Muscle of leg (tissue), 11 donors: ENCODE measurements around the gene PLXNA4. TPM values are rescaled to one million over a fixed set of nuclear protein-coding genes. Genes with fewer than 3 reads are reported as not detected.

Source experiments
- DNase-seq: peaks from one replicate; pipeline ENCODE4 v3.0.0; 2013
- H3K27ac ChIP-seq: one replicate; pipeline ENCODE4 v1.5.1; 2013; ENCODE audit warnings: mild to moderate bottlenecking, low read length, control low read depth
- H3K27me3 ChIP-seq: one replicate; pipeline ENCODE4 v1.6.1; 2013; ENCODE audit warnings: low read length; ENCODE audit not compliant: control insufficient read depth, insufficient read depth
- H3K36me3 ChIP-seq: one replicate; pipeline ENCODE4 v1.6.1; 2013; ENCODE audit warnings: low read length; ENCODE audit not compliant: control insufficient read depth, insufficient read depth
- H3K4me1 ChIP-seq: one replicate; pipeline ENCODE4 v1.6.1; 2013; ENCODE audit warnings: low read length; ENCODE audit not compliant: control insufficient read depth, insufficient read depth
- H3K4me3 ChIP-seq: one replicate; pipeline ENCODE4 v1.5.1; 2013; ENCODE audit warnings: low read length, control low read depth
- H3K9me3 ChIP-seq: replicated peaks from 2 replicates; pipeline ENCODE4 v1.6.1; 2013; ENCODE audit warnings: low read depth, low read length; ENCODE audit not compliant: control insufficient read depth
- WGBS: methylation state at CpG from one replicate; pipeline ENCODE4 v1.1.5; 2013; ENCODE audit warnings: missing lambda C conversion rate; ENCODE audit not compliant: insufficient coverage; 5-methylcytosine and 5-hydroxymethylcytosine counted together
- polyA plus RNA-seq, 8 donors: library from polyadenylated mRNA; unstranded; fragments of 120-200 nt; gene quantifications; one replicate each; pipeline versions ENCODE4 v1.2.1 to v1.2.3, GENCODE V29; 2013; ENCODE audit warnings: inconsistent platforms in 1 of 8, low replicate concordance in 1 of 8; ENCODE audit not compliant: insufficient read length in 8 of 8, insufficient read depth in 1 of 8
- total RNA-seq: library from RNA; stranded (reverse); fragments of 120-200 nt; gene quantifications from one replicate; pipeline ENCODE4 v1.2.4, GENCODE V29; 2013

PLXNA4 gene
- total and polyA plus RNA-seq, 9 donors, result 1.3 to 3.3 (median 2.1) TPM

DNA sequence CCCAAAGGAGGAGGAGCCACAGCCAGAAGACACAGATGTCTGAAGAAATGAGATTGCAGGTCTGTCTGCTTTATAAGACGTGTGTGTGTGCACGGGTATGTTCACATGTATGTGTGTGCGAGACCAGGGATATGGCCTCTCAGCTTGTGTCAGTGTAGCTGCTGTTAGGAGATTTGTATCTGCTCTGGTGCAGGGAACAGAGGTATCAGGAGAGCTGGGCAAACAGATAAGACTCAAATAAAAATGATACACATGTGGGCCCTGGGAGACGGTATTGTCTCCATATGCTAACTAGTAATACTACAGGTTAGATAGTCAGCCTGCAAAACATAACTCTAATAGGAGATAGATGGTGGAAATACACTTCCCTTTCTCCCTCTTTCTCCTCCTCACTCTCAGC lies 161.0 kb downstream of the PLXNA4 start:
- peaks cover 2% of the 10 kb centered on the region for H3K4me1 ChIP-seq
- H3K27me3 ChIP-seq, result peaks cover 14% of the 10 kb centered on the region
- no peak overlapping the region for H3K27ac ChIP-seq
- DNase-seq, result no peak
- no peaks in the 10 kb centered on the region for H3K36me3 ChIP-seq
- H3K9me3 ChIP-seq, result no peaks in the 10 kb centered on the region
- WGBS, result 59% methylated on average over 3 of the region's 4 CpGs
- no peak overlapping the region for H3K4me3 ChIP-seq

DNA sequence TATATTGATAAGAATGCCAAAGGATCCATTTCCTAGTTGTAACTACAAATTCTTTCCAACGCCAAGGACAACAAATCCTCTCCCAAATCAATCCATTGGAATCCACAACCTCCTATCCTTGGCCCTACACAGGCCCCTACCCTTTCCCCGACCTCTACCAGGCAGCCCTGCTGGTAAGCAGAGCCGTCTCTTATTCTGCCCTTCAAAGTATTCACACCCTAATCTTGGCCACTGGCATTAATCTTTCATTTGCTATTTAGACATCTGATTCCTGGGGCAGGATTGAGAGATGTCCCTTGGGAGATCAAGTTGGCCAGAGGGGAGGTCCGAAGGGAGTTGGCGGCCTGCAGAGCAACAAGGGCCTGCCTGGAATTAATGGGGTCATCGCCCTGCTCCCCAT lies 161.4 kb downstream of the PLXNA4 start:
- peaks cover 4% of the 10 kb centered on the region for H3K4me1 ChIP-seq
- peaks cover 16% of the 10 kb centered on the region for H3K27me3 ChIP-seq
- H3K36me3 ChIP-seq, result no peaks in the 10 kb centered on the region
- no peaks in the 10 kb centered on the region for H3K9me3 ChIP-seq
- no peak for DNase-seq
- WGBS, result 82% methylated on average over 6 of the region's 6 CpGs
- no peak overlapping the region for H3K27ac ChIP-seq
- H3K4me3 ChIP-seq, result no peak overlapping the region

DNA sequence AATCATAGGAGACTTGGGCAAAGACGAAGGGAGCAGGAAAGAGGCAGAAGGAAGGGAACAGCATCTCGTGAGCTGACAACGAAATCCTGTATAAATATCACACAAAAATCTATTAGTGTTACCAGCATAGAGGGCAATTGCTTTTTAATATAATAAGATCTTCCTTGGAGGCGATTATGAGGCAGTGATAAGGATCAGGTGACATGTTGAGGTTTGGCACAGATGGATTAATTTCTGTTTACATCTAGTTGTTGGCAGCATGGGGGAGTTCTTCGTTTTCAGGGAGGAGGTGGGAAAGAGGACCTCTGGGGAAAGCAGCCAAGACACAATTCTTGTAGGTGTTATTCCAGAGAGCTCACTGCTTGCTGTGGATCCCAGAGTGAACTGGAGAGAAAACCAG lies 163.8 kb downstream of the PLXNA4 start:
- DNase-seq, result no peak
- Histone ChIP-seq H3K4me1 (peaks cover 4% of the 10 kb centered on the region), H3K27ac (no peak overlapping the region), H3K36me3 (no peaks in the 10 kb centered on the region), H3K27me3 (peaks cover 13% of the 10 kb centered on the region), H3K9me3 (no peaks in the 10 kb centered on the region), H3K4me3 (no peak overlapping the region)
- 51% methylated on average over 2 of the region's 5 CpGs for WGBS

DNA sequence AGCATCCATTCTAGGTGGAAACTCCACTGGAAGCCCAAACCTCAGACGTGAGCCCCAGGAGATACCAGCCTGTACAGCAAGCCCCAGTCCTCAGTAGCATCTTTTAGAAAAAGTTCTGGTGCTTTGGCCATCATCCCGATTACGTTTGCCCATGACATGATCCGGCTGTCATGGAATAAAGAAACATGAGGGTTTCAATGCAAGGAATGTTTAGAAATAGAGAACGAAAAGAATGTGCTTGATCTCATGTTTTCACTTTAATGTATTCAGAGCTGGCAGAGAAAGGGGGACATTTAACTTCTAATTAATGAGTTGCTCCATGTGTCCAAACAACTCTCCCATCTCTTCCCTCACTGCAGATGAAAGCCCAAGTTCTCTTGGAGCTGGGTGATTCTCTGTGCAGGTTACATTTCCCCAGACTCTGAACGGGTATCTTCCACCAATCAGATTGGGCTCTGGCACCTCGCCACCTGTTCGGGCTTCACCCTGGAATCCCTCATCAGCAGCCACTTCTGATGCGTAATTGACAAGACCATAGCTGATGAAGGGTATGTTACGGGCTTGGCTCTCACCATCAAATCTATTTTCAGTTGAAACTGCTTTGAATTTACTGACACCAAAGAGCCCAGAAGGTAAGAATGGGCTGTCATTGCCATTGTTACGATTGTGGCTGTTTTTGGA lies 165.3 kb downstream of the PLXNA4 start:
- DNase-seq, result no peak
- H3K27ac ChIP-seq, result no peak overlapping the region
- H3K9me3 ChIP-seq, result no peaks in the 10 kb centered on the region

DNA sequence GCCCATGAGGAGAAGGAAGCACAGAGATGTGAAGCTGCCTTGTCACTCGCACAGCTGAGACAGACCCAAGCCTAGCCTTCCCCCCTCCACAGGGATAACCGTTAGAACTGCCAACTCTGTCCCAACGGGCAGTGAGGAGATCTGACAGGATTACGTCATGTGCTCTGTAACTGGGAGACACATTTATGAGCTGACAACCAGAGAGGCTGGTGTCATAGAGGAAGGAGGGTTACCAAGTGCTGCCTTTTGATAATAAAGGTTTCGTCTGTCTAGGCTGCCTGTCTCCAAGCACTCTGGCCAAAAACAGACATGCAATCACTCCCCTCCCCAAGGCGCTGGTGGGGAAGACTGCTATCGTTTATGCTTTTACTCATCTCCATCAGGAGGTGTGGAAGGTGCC lies 165.9 kb downstream of the PLXNA4 start:
- Histone ChIP-seq H3K4me3 (no peak overlapping the region), H3K27ac (no peak overlapping the region), H3K9me3 (no peaks in the 10 kb centered on the region), H3K36me3 (no peaks in the 10 kb centered on the region), H3K4me1 (peaks cover 4% of the 10 kb centered on the region), H3K27me3 (peaks cover 13% of the 10 kb centered on the region)
- WGBS, result 7% methylated on average over 3 of the region's 7 CpGs
- DNase-seq, result peak; percentile 11

More for the DNA sequence above, 165.3 kb downstream of the PLXNA4 start:
- Histone ChIP-seq H3K4me3 (no peak overlapping the region), H3K27me3 (peaks cover 13% of the 10 kb centered on the region), H3K4me1 (peaks cover 4% of the 10 kb centered on the region), H3K36me3 (no peaks in the 10 kb centered on the region)
- WGBS, result 79% methylated on average over 9 of the region's 11 CpGs

DNA sequence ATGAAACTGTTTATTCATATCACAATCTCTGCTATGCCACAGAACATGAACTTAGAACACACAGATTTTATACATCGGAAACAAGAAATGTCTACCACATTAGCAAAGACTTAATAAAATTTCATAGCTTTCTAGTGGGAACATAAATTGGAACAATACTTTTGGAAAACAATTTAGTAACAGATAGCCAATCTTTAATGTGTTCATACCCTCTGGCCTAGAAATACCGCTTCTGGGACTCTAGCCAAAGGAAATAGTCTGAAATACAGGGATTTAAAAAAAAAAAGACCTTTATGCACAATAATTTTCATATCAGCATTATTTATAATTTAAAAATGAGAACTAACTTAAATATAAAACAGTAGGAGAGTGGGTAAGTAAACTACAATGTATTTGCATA lies 168.5 kb downstream of the PLXNA4 start:
- DNase-seq, result peak; percentile 47
- no CpG with 5 or more reads among the region's 2 CpGs for whole genome bisulfite sequencing
- Histone ChIP-seq H3K9me3 (no peaks in the 10 kb centered on the region), H3K4me3 (no peak overlapping the region), H3K36me3 (no peaks in the 10 kb centered on the region), H3K27ac (no peak overlapping the region), H3K27me3 (peaks cover 13% of the 10 kb centered on the region), H3K4me1 (peaks cover 7% of the 10 kb centered on the region)

DNA sequence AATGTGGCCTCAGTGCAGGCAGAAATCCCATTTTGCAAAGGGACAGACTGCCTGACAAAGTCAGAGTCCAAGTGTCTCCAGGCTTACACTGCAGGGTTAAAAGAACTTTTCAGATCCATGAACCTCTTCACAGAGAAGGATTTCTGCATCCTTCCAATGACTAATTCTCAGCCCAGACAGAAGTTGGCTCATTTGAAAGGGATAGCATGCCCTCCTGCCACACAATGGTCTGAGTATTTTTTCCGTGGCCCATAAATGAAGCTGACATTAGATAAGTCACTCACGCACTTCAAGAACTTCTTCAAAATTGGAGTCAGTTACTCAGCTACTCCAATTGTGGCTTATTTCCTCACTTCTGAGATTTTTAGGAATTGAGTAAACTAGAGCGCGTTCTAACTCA lies 170.2 kb downstream of the PLXNA4 start:
- Histone ChIP-seq H3K36me3 (no peaks in the 10 kb centered on the region), H3K4me3 (no peak overlapping the region), H3K9me3 (no peaks in the 10 kb centered on the region), H3K27ac (no peak overlapping the region), H3K27me3 (peaks cover 9% of the 10 kb centered on the region), H3K4me1 (peaks cover 7% of the 10 kb centered on the region)
- no CpG with 5 or more reads among the region's 4 CpGs for WGBS
- DNase-seq, result no peak

DNA sequence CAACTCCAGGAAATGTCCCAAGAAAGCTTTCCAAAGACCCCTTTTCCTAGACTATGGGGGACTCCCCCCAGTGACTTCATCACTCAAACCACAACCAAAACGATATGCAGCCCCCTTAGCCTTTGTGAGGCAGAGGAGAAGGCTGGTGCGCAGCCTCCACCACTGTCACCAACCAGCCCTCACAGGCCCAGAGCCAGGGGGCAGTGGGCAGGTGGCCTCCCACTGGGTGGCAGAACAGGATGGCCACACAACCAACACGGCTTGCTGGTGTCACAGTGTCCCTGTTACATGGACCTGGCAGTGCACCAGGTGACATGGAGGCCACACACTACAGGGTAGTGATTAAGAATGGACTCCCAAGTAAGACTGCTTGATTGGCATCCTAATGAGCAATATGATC lies 172.0 kb downstream of the PLXNA4 start:
- DNase-seq, result no peak
- no peaks in the 10 kb centered on the region for H3K27me3 ChIP-seq
- no peak overlapping the region for H3K4me3 ChIP-seq
- no peaks in the 10 kb centered on the region for H3K36me3 ChIP-seq
- H3K9me3 ChIP-seq, result no peaks in the 10 kb centered on the region
- H3K4me1 ChIP-seq, result peaks cover 3% of the 10 kb centered on the region
- no peak overlapping the region for H3K27ac ChIP-seq
- 100% methylated on average over 1 of the region's 3 CpGs for WGBS

DNA sequence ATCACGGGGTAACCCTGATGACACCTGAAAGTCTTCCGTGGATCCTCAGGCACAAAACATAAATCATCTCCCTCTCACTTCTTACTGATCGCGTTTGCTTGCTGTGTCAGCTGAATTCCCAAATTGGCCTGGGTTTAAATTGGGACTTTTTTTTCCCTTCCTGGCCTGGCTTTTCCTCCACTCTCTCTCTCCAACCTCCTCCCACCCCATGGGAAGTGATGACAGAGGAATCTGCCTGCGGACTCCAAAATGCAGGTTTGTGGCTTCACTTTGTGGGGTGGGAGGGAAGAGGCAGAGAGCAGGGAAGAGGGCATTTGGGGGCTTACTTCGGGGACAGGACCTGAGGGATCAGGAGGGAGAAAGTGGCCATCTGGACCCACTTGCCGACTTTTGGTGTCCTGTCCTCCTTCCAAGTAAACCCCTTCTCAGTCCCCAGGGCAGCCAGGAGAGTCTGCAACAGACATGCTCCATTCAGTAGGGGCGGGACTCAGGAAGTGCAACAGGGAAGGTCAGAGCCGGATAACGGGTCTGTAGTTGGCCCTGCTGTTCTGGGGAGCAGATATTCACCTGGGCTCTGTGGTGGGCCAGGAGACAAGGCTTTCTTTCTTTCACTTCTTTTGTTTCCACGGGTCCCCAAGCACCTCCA lies 172.7 kb downstream of the PLXNA4 start:
- DNase-seq, result peak; percentile 21
- Histone ChIP-seq H3K36me3 (no peaks in the 10 kb centered on the region), H3K27me3 (peaks cover 2% of the 10 kb centered on the region), H3K4me3 (no peak overlapping the region), H3K4me1 (peaks cover 6% of the 10 kb centered on the region), H3K9me3 (no peaks in the 10 kb centered on the region), H3K27ac (no peak overlapping the region)
- 13% methylated on average over 6 of the region's 11 CpGs for WGBS

DNA sequence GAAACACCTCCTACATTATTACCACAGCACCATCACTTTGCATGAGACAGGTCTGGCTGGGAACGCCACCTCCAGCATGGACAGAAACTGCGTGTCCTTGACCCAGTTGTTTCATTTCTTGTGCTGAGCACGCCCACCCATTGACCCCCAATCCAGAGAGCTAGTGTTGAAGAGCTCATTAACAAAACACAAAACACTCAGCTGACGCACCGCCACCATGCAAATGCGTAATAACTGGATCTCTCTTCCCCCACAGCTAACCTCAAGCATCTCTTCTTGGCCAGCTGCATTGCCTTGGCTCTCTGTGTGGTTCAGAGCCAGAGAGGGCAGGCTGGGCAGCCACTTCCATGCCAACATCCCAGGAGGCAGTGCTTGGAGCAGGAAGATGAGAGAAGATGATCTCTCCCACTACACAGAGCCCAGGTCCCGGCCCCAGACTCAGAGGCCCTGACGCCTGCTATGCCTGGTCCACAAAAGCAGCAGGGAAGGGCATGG lies 173.5 kb downstream of the PLXNA4 start:
- Histone ChIP-seq H3K9me3 (no peaks in the 10 kb centered on the region), H3K4me3 (no peak overlapping the region), H3K27me3 (peaks cover 5% of the 10 kb centered on the region), H3K36me3 (no peaks in the 10 kb centered on the region), H3K4me1 (peaks cover 10% of the 10 kb centered on the region), H3K27ac (no peak overlapping the region)
- peak; percentile 21 for DNase-seq
- 61% methylated on average over 5 of the region's 8 CpGs for WGBS
